GM23338 (cell line): ENCODE data around the gene MRPS10. TPM values are rescaled to one million over a fixed set of nuclear protein-coding genes. Genes with fewer than 3 reads are reported as not detected.

Experiments
- ATAC-seq: fragments of 200-7000 bp; cut with Tn5 transposase; 3 replicates; pipeline ENCODE4 v1.9.1; 2020
- DNase-seq: peaks from one replicate; pipeline ENCODE4 v3.0.0-alpha.2; 2015; ENCODE audit warnings: low spot score
- H2AFZ ChIP-seq: fragments of 200-600 bp; sonication (generic); 2 replicates; pipeline ENCODE4 v1.8.0; 2016; ENCODE audit warnings: antibody characterized with exemption, mild to moderate bottlenecking, moderate library complexity
- H3F3A ChIP-seq: fragments of 200-600 bp; sonication (generic); replicated peaks from 2 replicates; pipeline ENCODE4 v1.8.0; 2017; ENCODE audit warnings: antibody characterized with exemption, mixed run types, low read depth
- H3K27ac ChIP-seq: fragments of 200-600 bp; sonication (generic); 2 replicates; pipeline ENCODE4 v1.6.1; 2016; ENCODE audit warnings: low read depth
- H3K27me3 ChIP-seq: fragments of 200-600 bp; sonication (generic); 2 replicates; pipeline ENCODE4 v1.8.0; 2016; ENCODE audit warnings: mild to moderate bottlenecking, mixed run types, moderate library complexity; ENCODE audit not compliant: insufficient read depth
- H3K36me3 ChIP-seq: fragments of 200-600 bp; sonication (generic); 2 replicates; pipeline ENCODE4 v1.8.0; 2016; ENCODE audit warnings: mild to moderate bottlenecking; ENCODE audit not compliant: insufficient read depth
- H3K4me1 ChIP-seq: fragments of 200-600 bp; sonication (generic); 2 replicates; pipeline ENCODE4 v1.8.0; 2016; ENCODE audit warnings: mild to moderate bottlenecking, moderate library complexity; ENCODE audit not compliant: insufficient read depth
- H3K4me2 ChIP-seq: fragments of 200-600 bp; sonication (generic); 2 replicates; pipeline ENCODE4 v1.7.1; 2017; ENCODE audit warnings: mixed run types
- H3K4me3 ChIP-seq: fragments of 200-600 bp; sonication (generic); 2 replicates; pipeline ENCODE4 v1.6.1; 2016; ENCODE audit warnings: mixed run types
- H3K79me2 ChIP-seq: fragments of 200-600 bp; sonication (generic); replicated peaks from 2 replicates; pipeline ENCODE4 v1.8.0; 2017; ENCODE audit warnings: mild to moderate bottlenecking; ENCODE audit not compliant: insufficient read depth
- H3K9me2 ChIP-seq: fragments of 200-600 bp; sonication (generic); 2 replicates; pipeline ENCODE4 v1.8.0; 2017; ENCODE audit not compliant: insufficient read depth
- H4K20me1 ChIP-seq: fragments of 200-600 bp; sonication (generic); replicated peaks from 2 replicates; pipeline ENCODE4 v1.8.0; 2017; ENCODE audit warnings: mild to moderate bottlenecking; ENCODE audit not compliant: insufficient read depth
- H3K27ac Mint-ChIP-seq: 2 replicates; pipeline ENCODE4 v1.8.0; 2020; ENCODE audit warnings: inconsistent platforms, mild to moderate bottlenecking, moderate library complexity, mixed read lengths
- H3K27me3 Mint-ChIP-seq: 3 replicates; pipeline ENCODE4 v1.8.0; 2022; ENCODE audit warnings: low read depth, mild to moderate bottlenecking, moderate library complexity, mixed read lengths, inconsistent platforms; ENCODE audit not compliant: insufficient read depth, poor library complexity
- H3K36me3 Mint-ChIP-seq: 3 replicates; pipeline ENCODE4 v1.8.0; 2021; ENCODE audit warnings: low read depth, mild to moderate bottlenecking, inconsistent platforms, moderate library complexity, mixed read lengths
- H3K4me1 Mint-ChIP-seq: 3 replicates; pipeline ENCODE4 v1.8.0; 2020; ENCODE audit warnings: mild to moderate bottlenecking, inconsistent platforms, mixed read lengths
- H3K4me3 Mint-ChIP-seq: 3 replicates; pipeline ENCODE4 v1.8.0; 2021; ENCODE audit warnings: moderate library complexity, mild to moderate bottlenecking, inconsistent platforms, mixed read lengths
- H3K9me3 Mint-ChIP-seq: 3 replicates; pipeline ENCODE4 v1.8.0; 2020; ENCODE audit warnings: moderate library complexity, mild to moderate bottlenecking, inconsistent platforms, mixed read lengths
- CREB1 ChIP-seq: fragments of 250-450 bp; sonication (Bioruptor Pico); IDR thresholded peaks from 2 replicates; pipeline ENCODE4 v1.5.0; 2020; ENCODE audit warnings: low read depth, mild to moderate bottlenecking, moderate library complexity
- EZH2 ChIP-seq: fragments of 200-600 bp; sonication (generic); IDR thresholded peaks from one replicate; pipeline ENCODE4 v1.8.0; 2017; ENCODE audit warnings: antibody characterized with exemption, mild to moderate bottlenecking, low read depth; ENCODE audit not compliant: unreplicated experiment
- EZH2phosphoT487 ChIP-seq: fragments of 200-600 bp; sonication (generic); IDR thresholded peaks from one replicate; pipeline ENCODE4 v1.8.1; 2018; ENCODE audit warnings: antibody characterized with exemption; ENCODE audit not compliant: unreplicated experiment
- NANOG ChIP-seq: IDR thresholded peaks from 2 replicates; pipeline ENCODE4 v1.6.1; 2016; ENCODE audit warnings: antibody characterized with exemption, borderline replicate concordance
- POLR2AphosphoS5 ChIP-seq: IDR thresholded peaks from 2 replicates; pipeline ENCODE4 v1.6.1; 2016; ENCODE audit warnings: antibody characterized with exemption, low read depth
- STAT1 ChIP-seq: IDR thresholded peaks from one replicate; pipeline ENCODE4 v1.6.1; 2016; ENCODE audit warnings: antibody characterized with exemption; ENCODE audit not compliant: unreplicated experiment
- ZNF114 ChIP-seq: fragments of 250-450 bp; sonication (Bioruptor Pico); IDR thresholded peaks from 2 replicates; pipeline ENCODE4 v1.5.0; 2020; ENCODE audit warnings: mild to moderate bottlenecking, moderate library complexity
- polyA plus RNA-seq: library from polyadenylated mRNA; unstranded; fragments of >200 nt; fragmentation: Nextera tagmentation; extraction: Ambion mirVana; gene quantifications from 2 replicates; pipeline ENCODE4 v1.2.1, GENCODE V29; 2016
- total RNA-seq: library from RNA; depleted of rRNA; stranded (reverse); fragments of >200 nt; shearing (Covaris generic); gene quantifications from 2 replicates; pipeline ENCODE4 v1.2.3, GENCODE V29; 2014
- TF ChIP-seq, protein P1 (sequence below): IDR thresholded peaks from 2 replicates; pipeline ENCODE4 v1.6.1; 2016; ENCODE audit warnings: antibody characterized with exemption
- TF ChIP-seq, protein P2 (sequence below): fragments of 250-450 bp; sonication (Bioruptor Pico); IDR thresholded peaks from 2 replicates; pipeline ENCODE4 v1.5.0; 2020; ENCODE audit warnings: mild to moderate bottlenecking, moderate library complexity
- TF ChIP-seq, protein P3 (sequence below): IDR thresholded peaks from one replicate; pipeline ENCODE4 v1.6.1; 2018; ENCODE audit warnings: antibody characterized with exemption; ENCODE audit not compliant: unreplicated experiment

MRPS10 gene
- total and polyA plus RNA-seq, 2 experiments from 2014 or later: 36.2 to 42.7 TPM

DNA sequence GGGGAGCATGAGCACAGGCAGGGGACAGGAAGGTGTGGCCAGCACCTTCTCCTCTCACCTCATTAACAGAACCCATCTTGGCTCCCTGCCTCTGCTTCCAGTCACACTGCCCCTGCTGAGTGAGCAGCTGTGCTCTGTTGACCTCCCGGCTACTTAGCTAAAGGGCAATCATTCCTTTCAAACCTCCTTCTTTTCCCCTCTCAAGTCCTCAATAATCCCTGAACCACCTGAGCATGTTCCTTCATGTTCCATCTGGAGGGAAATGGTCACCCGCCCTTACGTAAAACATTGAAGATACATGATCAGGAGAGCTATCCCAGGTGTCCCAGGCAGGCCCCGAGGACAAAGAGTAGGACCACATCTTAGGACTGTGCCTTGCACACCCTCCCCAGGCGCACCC, 21.7 kb upstream of the MRPS10 start:
- H3K79me2 ChIP-seq: no peaks in the 10 kb centered on the region
- H3K4me3 ChIP-seq: no peak overlapping the region
- no peaks in the 10 kb centered on the region; the same call in 2 of the 3 replicates for H3K9me3 Mint-ChIP-seq
- no peak for ATAC-seq
- H4K20me1 ChIP-seq: no peaks in the 10 kb centered on the region
- H3K4me3 Mint-ChIP-seq: no peak overlapping the region
- peaks cover 6% of the 10 kb centered on the region for H3K27me3 Mint-ChIP-seq
- H3K36me3 Mint-ChIP-seq: peaks cover 53% of the 10 kb centered on the region
- peaks cover 15% of the 10 kb centered on the region for H3K4me1 Mint-ChIP-seq
- H3K27ac ChIP-seq: 0 out of 2 replicates have a peak overlapping the region, but pooled peaks have one; percentile 22
- no peak overlapping the region for H3K4me2 ChIP-seq
- no peaks in the 10 kb centered on the region for H3F3A ChIP-seq
- TF ChIP-seq, protein P1, sequence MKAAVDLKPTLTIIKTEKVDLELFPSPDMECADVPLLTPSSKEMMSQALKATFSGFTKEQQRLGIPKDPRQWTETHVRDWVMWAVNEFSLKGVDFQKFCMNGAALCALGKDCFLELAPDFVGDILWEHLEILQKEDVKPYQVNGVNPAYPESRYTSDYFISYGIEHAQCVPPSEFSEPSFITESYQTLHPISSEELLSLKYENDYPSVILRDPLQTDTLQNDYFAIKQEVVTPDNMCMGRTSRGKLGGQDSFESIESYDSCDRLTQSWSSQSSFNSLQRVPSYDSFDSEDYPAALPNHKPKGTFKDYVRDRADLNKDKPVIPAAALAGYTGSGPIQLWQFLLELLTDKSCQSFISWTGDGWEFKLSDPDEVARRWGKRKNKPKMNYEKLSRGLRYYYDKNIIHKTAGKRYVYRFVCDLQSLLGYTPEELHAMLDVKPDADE: no peak
- no peak for TF ChIP-seq EZH2phosphoT487
- no peak for DNase-seq
- H3K4me1 ChIP-seq: peaks cover 11% of the 10 kb centered on the region
- no peaks in the 10 kb centered on the region for H3K27me3 ChIP-seq
- H3K27ac Mint-ChIP-seq: peak overlapping the region; percentile 70
- H3K36me3 ChIP-seq: peaks cover 4% of the 10 kb centered on the region; the same call in 1 of the 2 replicates
- H3K9me2 ChIP-seq: no peaks in the 10 kb centered on the region
- no peak overlapping the region for H2AFZ ChIP-seq

DNA sequence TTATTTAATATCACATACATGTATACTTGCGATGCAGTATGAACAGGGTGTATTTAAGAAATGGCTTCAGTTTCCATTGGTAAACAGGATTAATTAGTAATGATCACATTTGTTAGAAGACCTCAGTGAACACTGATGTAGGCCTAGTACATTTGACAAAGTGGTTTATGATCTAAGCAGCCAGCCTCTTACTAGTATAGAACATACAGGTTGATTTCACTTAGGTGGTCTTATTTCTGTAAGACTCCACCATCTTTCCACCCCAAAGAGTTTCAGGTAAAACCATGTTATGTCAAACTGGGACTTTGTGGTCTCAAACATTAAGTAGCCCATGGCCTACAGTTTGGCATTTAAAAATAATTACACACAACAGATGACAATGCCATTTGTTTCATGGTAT, 20.2 kb upstream of the MRPS10 start:
- Mint-ChIP-seq H3K9me3 (no peaks in the 10 kb centered on the region), H3K4me3 (no peak overlapping the region), H3K36me3 (peaks cover 55% of the 10 kb centered on the region), H3K27ac (no peak overlapping the region), H3K27me3 (peaks cover 6% of the 10 kb centered on the region), H3K4me1 (peaks cover 15% of the 10 kb centered on the region)
- Histone ChIP-seq H2AFZ (no peak overlapping the region), H3K9me2 (no peaks in the 10 kb centered on the region), H3K4me2 (no peak overlapping the region), H3K4me1 (peaks cover 8% of the 10 kb centered on the region), H4K20me1 (no peaks in the 10 kb centered on the region), H3K27ac (no peak overlapping the region), H3K79me2 (no peaks in the 10 kb centered on the region), H3F3A (no peaks in the 10 kb centered on the region), H3K4me3 (no peak overlapping the region), H3K36me3 (peaks cover 4% of the 10 kb centered on the region; the same call in 1 of the 2 replicates), H3K27me3 (no peaks in the 10 kb centered on the region)
- ATAC-seq (no peak), DNase-seq (no peak)
- TF ChIP-seq CREB1 (CRISPR knock-in tag): no peak
- no peak for TF ChIP-seq STAT1
- TF ChIP-seq, protein P2, sequence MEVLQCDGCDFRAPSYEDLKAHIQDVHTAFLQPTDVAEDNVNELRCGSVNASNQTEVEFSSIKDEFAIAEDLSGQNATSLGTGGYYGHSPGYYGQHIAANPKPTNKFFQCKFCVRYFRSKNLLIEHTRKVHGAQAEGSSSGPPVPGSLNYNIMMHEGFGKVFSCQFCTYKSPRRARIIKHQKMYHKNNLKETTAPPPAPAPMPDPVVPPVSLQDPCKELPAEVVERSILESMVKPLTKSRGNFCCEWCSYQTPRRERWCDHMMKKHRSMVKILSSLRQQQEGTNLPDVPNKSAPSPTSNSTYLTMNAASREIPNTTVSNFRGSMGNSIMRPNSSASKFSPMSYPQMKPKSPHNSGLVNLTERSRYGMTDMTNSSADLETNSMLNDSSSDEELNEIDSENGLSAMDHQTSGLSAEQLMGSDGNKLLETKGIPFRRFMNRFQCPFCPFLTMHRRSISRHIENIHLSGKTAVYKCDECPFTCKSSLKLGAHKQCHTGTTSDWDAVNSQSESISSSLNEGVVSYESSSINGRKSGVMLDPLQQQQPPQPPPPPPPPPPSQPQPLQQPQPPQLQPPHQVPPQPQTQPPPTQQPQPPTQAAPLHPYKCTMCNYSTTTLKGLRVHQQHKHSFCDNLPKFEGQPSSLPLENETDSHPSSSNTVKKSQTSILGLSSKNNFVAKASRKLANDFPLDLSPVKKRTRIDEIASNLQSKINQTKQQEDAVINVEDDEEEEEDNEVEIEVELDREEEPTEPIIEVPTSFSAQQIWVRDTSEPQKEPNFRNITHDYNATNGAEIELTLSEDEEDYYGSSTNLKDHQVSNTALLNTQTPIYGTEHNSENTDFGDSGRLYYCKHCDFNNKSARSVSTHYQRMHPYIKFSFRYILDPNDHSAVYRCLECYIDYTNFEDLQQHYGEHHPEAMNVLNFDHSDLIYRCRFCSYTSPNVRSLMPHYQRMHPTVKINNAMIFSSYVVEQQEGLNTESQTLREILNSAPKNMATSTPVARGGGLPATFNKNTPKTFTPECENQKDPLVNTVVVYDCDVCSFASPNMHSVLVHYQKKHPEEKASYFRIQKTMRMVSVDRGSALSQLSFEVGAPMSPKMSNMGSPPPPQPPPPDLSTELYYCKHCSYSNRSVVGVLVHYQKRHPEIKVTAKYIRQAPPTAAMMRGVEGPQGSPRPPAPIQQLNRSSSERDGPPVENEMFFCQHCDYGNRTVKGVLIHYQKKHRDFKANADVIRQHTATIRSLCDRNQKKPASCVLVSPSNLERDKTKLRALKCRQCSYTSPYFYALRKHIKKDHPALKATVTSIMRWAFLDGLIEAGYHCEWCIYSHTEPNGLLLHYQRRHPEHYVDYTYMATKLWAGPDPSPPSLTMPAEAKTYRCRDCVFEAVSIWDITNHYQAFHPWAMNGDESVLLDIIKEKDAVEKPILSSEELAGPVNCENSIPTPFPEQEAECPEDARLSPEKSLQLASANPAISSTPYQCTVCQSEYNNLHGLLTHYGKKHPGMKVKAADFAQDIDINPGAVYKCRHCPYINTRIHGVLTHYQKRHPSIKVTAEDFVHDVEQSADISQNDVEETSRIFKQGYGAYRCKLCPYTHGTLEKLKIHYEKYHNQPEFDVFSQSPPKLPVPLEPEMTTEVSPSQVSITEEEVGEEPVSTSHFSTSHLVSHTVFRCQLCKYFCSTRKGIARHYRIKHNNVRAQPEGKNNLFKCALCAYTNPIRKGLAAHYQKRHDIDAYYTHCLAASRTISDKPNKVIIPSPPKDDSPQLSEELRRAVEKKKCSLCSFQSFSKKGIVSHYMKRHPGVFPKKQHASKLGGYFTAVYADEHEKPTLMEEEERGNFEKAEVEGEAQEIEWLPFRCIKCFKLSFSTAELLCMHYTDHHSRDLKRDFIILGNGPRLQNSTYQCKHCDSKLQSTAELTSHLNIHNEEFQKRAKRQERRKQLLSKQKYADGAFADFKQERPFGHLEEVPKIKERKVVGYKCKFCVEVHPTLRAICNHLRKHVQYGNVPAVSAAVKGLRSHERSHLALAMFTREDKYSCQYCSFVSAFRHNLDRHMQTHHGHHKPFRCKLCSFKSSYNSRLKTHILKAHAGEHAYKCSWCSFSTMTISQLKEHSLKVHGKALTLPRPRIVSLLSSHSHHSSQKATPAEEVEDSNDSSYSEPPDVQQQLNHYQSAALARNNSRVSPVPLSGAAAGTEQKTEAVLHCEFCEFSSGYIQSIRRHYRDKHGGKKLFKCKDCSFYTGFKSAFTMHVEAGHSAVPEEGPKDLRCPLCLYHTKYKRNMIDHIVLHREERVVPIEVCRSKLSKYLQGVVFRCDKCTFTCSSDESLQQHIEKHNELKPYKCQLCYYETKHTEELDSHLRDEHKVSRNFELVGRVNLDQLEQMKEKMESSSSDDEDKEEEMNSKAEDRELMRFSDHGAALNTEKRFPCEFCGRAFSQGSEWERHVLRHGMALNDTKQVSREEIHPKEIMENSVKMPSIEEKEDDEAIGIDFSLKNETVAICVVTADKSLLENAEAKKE (CRISPR knock-in tag): no peak
- TF ChIP-seq NANOG: no peak
- no peak for TF ChIP-seq POLR2AphosphoS5
- TF ChIP-seq EZH2: no peak
- TF ChIP-seq, protein P3, sequence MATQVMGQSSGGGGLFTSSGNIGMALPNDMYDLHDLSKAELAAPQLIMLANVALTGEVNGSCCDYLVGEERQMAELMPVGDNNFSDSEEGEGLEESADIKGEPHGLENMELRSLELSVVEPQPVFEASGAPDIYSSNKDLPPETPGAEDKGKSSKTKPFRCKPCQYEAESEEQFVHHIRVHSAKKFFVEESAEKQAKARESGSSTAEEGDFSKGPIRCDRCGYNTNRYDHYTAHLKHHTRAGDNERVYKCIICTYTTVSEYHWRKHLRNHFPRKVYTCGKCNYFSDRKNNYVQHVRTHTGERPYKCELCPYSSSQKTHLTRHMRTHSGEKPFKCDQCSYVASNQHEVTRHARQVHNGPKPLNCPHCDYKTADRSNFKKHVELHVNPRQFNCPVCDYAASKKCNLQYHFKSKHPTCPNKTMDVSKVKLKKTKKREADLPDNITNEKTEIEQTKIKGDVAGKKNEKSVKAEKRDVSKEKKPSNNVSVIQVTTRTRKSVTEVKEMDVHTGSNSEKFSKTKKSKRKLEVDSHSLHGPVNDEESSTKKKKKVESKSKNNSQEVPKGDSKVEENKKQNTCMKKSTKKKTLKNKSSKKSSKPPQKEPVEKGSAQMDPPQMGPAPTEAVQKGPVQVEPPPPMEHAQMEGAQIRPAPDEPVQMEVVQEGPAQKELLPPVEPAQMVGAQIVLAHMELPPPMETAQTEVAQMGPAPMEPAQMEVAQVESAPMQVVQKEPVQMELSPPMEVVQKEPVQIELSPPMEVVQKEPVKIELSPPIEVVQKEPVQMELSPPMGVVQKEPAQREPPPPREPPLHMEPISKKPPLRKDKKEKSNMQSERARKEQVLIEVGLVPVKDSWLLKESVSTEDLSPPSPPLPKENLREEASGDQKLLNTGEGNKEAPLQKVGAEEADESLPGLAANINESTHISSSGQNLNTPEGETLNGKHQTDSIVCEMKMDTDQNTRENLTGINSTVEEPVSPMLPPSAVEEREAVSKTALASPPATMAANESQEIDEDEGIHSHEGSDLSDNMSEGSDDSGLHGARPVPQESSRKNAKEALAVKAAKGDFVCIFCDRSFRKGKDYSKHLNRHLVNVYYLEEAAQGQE: no peak
- no peak for TF ChIP-seq ZNF114 (CRISPR knock-in tag)
- no peak for TF ChIP-seq EZH2phosphoT487
- TF ChIP-seq, protein P1: no peak
